ENCODE results near the gene ZBTB16. TPM values are rescaled to one million over a fixed set of nuclear protein-coding genes. Genes with fewer than 3 reads are reported as not detected.

Gene ZBTB16
- total and polyA plus RNA-seq, 2 of the 4 experiments (the other 2 are of a cell fraction): not detected

- in situ Hi-C loops (cut with MboI; ENCODE audit: low sequenced_read_pairs): no loop called here
- H2BK5ac ChIP-seq (ENCODE audit: low read depth, low read length, poor library complexity, severe bottlenecking): no peak overlapping the region
- CTCF ChIA-PET: no interaction called here
These were observed 3.1 kb upstream of the ZBTB16 start for GRCh38 chr11:114056409-114056808.

More at GRCh38 chr11:114056409-114056808, 3.1 kb upstream of the ZBTB16 start:
- Histone ChIP-seq H3K4ac (ENCODE audit: low read depth, low read length) (no peak overlapping the region), H3K27me3 (ENCODE audit: control insufficient read depth, insufficient read depth, low read length) (peaks cover 52% of the 10 kb centered on the region), H3K4me3 (ENCODE audit: insufficient read depth, low read depth, low read length) (no peak overlapping the region), H2BK15ac (ENCODE audit: low read depth, low read length) (no peak overlapping the region), H2AK5ac (ENCODE audit: low read depth, low read length) (no peak overlapping the region), H4K5ac (ENCODE audit: low read depth, low read length) (no peak overlapping the region), H2AK9ac (replicated peaks; ENCODE audit: low read depth, low read length, poor library complexity) (no peak overlapping the region), H3K9me1 (ENCODE audit: insufficient read depth, low read length) (no peaks in the 10 kb centered on the region), H3K4me1 (ENCODE audit: control insufficient read depth, insufficient read depth, low read length) (peaks cover 1% of the 10 kb centered on the region; the same call in 1 of the 2 replicates), H3K4me2 (ENCODE audit: low read depth, low read length) (no peak overlapping the region), H3K23ac (ENCODE audit: low read depth, low read length) (no peak overlapping the region), H4K91ac (ENCODE audit: insufficient read depth, low read depth, low read length) (no peak overlapping the region), H3K9me3 (ENCODE audit: control insufficient read depth, insufficient read depth, low read length) (no peaks in the 10 kb centered on the region), H4K8ac (ENCODE audit: low read depth in 2 of 2, low read length in 2 of 2) (no peak overlapping the region), H3K79me1 (ENCODE audit: low read depth in 1 of 2, low read length in 2 of 2) (no peaks in the 10 kb centered on the region), H3K56ac (ENCODE audit: extremely low read depth, insufficient read depth, low read length) (no peak overlapping the region), H2BK120ac (ENCODE audit: low read depth, low read length) (no peak overlapping the region), H2BK20ac (ENCODE audit: low read depth, low read length) (no peak overlapping the region), H4K20me1 (ENCODE audit: insufficient read depth, low read length) (no peaks in the 10 kb centered on the region; the same call in 1 of the 2 replicates), H2AFZ (replicated peaks; ENCODE audit: low read length, poor library complexity) (no peak overlapping the region), H3K36me3 (ENCODE audit: control insufficient read depth, insufficient read depth, low read length) (no peaks in the 10 kb centered on the region), H3K18ac (ENCODE audit: low read depth, low read length) (no peak overlapping the region), H3K9ac (ENCODE audit: low read depth, low read length) (no peak overlapping the region), H3K14ac (replicated peaks; ENCODE audit: low read depth, low read length) (no peak overlapping the region), H3K27ac (ENCODE audit: insufficient read depth, low read length) (no peak overlapping the region)
- dilution Hi-C loops (cut with HindIII; ENCODE audit: low sequenced_read_pairs, unreplicated experiment) (no loop called here), intact Hi-C loops (cut with micrococcal nuclease) (no loop called here)
- no TSS peak for BruUV-seq (replicated peaks)
- TF ChIP-seq FOS (IDR thresholded peaks at IDR 0.05; ENCODE audit: low read depth, low read length) (no peak), MAFK (IDR thresholded peaks at IDR 0.05; ENCODE audit: low read depth, low read length) (no peak), MXI1 (IDR thresholded peaks at IDR 0.05; ENCODE audit: borderline replicate concordance, low read depth, low read length) (no peak), MAZ (IDR thresholded peaks at IDR 0.05; ENCODE audit: borderline replicate concordance, low read depth, low read length) (no peak), RFX5 (IDR thresholded peaks at IDR 0.05; ENCODE audit: low read depth, low read length) (no peak), CEBPB (IDR thresholded peaks at IDR 0.05; ENCODE audit: low read depth, low read length) (no peak)
- TF ChIP-seq, protein P1, sequence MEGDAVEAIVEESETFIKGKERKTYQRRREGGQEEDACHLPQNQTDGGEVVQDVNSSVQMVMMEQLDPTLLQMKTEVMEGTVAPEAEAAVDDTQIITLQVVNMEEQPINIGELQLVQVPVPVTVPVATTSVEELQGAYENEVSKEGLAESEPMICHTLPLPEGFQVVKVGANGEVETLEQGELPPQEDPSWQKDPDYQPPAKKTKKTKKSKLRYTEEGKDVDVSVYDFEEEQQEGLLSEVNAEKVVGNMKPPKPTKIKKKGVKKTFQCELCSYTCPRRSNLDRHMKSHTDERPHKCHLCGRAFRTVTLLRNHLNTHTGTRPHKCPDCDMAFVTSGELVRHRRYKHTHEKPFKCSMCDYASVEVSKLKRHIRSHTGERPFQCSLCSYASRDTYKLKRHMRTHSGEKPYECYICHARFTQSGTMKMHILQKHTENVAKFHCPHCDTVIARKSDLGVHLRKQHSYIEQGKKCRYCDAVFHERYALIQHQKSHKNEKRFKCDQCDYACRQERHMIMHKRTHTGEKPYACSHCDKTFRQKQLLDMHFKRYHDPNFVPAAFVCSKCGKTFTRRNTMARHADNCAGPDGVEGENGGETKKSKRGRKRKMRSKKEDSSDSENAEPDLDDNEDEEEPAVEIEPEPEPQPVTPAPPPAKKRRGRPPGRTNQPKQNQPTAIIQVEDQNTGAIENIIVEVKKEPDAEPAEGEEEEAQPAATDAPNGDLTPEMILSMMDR (conservative IDR thresholded peaks at IDR 0.05; ENCODE audit: low read depth, low read length): no peak
- ATAC-seq (ENCODE audit: low read depth): no peak
- DNase-seq: no peak
- POLR2A ChIA-PET (ENCODE audit: unreplicated experiment): no interaction called here

All from IMR-90 (cell line).